Esophagus muscularis mucosa (tissue), 4 donors: ENCODE results near the gene ZNF460.

Experiments
- EP300 ChIP-seq: sonication (generic); formaldehyde crosslinking; IDR thresholded peaks from one replicate; pipeline ENCODE4 v1.6.1; 2017; ENCODE audit warnings: antibody characterized with exemption
- POLR2A ChIP-seq: fragments of 450-650 bp; IDR thresholded peaks from one replicate; pipeline ENCODE4 v1.6.1; 2017; ENCODE audit warnings: antibody characterized with exemption, moderate library complexity, mild to moderate bottlenecking, low read depth
- POLR2AphosphoS5 ChIP-seq, 2 donors: sonication (generic); formaldehyde crosslinking; IDR thresholded peaks; one replicate each; pipeline ENCODE4 v1.6.1; 2017; ENCODE audit warnings: antibody characterized with exemption in 2 of 2
- TF ChIP-seq, protein P1 (sequence below), 3 experiments: fragments of 200-600 bp in 2 of 3; fragments of 450-650 bp in 1 of 3; sonication (generic) in 2 of 3; IDR thresholded peaks; one replicate each; pipeline ENCODE4 v1.5.1; 2017 to 2019; ENCODE audit warnings: antibody characterized with exemption in 3 of 3, mild to moderate bottlenecking in 2 of 3, moderate library complexity in 1 of 3

DNA sequence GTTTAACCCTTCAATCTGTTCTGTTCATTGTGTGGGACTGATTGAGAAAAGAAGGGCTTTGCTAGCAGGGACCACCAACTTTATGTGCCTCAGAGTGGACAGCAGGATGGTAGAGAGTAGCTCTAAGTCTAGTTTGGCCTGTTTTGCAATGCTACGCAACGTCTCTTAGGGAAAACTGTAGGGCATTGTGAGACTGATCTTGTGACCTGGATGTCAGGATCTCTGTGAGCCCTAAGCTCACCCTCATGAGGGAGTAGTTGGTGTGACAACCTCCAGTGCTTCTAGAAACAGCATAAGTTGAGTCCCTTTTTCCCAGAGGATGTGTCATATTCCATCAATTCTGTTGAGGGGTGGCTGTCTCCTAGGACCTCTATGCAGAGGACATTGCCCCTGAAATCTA, 30.5 kb downstream of the ZNF460 start:
- TF ChIP-seq, protein P1, sequence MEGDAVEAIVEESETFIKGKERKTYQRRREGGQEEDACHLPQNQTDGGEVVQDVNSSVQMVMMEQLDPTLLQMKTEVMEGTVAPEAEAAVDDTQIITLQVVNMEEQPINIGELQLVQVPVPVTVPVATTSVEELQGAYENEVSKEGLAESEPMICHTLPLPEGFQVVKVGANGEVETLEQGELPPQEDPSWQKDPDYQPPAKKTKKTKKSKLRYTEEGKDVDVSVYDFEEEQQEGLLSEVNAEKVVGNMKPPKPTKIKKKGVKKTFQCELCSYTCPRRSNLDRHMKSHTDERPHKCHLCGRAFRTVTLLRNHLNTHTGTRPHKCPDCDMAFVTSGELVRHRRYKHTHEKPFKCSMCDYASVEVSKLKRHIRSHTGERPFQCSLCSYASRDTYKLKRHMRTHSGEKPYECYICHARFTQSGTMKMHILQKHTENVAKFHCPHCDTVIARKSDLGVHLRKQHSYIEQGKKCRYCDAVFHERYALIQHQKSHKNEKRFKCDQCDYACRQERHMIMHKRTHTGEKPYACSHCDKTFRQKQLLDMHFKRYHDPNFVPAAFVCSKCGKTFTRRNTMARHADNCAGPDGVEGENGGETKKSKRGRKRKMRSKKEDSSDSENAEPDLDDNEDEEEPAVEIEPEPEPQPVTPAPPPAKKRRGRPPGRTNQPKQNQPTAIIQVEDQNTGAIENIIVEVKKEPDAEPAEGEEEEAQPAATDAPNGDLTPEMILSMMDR (IDR thresholded peaks at IDR 0.05), result no peak
- TF ChIP-seq POLR2A (no peak), POLR2AphosphoS5 (IDR thresholded peaks at IDR 0.05) (no peak), EP300 (no peak)
